ENCODE results near the gene LMAN1L.

The LMAN1L gene

DNA sequence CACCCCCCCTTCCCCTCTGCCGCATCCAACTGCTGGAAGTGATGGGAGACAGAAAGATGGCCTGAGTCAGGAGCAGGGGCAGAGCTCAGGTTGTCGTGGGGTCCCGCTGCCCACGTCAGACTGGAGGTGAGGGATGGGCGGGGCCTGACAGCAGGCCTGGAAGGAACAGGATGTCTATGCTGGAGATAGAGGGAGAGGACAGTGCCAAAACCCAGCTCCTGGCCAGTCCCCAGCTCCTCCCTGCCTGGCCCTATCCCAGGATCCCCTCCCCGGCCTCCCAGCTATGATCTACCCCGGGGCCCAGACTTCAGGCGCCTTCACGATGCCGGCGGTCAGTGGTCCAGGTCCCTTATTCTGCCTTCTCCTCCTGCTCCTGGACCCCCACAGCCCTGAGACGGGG lies at the start of gene LMAN1L:
TSS of gene LMAN1L (plus strand) at position 303 of the 400 bp plus-strand sequence. CDS start at position 323, 20 bp downstream.
- no peak for DNase-seq

DNA sequence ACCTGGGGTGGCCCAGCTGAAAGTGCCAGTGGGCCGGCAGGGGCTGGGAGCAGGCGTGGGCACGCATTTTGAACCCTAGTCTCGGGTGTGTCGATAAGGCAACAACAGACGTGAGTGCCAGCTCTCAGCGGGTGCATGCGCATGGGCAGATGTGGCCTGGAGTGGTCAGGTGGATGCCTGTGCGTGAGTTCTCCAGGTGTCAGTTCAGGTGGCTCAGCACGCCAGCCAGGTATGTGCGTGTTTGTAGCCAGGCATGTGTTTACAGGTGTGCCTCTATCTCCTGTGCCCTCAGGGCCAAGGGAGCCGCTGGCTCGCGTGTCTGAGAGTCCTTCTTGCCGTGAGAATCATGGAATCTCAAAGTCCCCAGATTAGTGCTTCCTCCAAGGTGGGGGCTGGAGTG lies 49.2 kb upstream of the LMAN1L start:
- no peak for DNase-seq

DNA sequence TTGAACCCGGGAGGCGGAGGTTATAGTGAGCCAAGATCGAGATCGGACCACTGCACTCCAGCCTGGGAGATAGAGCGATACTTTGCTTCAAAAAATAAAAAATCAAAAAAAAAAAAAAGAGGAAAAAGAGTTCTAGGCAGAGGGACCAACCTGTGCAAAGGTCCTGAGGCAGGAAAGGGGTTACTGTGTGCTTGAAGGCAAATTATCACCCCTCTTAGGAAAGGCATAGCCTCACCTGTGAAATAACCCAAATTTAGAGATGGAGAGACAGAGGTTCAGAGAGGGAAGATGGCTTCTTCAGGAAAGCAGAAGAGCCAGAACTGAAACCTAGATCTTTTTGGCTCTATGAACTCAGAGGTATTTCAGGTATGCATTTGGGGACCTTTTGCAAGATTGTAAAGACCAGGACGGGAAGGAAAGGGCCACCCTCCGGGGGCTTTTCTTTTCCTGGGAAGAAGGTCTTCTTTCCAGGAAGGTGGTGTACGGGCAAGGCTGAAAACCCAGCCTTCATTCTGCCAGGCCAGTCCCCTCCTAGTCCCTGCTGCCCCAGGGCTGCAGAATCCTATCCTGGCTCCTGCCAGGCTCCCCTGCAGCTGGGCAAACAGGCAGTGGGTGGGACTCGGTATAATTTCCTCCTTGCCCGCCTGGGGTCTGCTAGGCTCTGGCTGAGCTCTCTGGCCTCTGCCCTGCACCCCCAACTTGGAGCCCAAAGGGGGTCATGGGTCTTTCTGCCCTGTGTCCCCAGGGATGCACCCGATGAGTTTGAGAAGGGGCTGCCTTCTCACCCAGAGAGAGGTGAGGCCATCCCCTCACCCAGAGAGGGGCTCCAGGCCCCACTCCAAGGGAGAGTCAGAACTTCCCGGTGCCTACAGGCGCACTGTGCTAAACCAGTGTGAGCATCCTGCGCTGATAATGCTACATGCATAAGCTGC lies 45.2 kb upstream of the LMAN1L start:
- no peak for DNase-seq

DNA sequence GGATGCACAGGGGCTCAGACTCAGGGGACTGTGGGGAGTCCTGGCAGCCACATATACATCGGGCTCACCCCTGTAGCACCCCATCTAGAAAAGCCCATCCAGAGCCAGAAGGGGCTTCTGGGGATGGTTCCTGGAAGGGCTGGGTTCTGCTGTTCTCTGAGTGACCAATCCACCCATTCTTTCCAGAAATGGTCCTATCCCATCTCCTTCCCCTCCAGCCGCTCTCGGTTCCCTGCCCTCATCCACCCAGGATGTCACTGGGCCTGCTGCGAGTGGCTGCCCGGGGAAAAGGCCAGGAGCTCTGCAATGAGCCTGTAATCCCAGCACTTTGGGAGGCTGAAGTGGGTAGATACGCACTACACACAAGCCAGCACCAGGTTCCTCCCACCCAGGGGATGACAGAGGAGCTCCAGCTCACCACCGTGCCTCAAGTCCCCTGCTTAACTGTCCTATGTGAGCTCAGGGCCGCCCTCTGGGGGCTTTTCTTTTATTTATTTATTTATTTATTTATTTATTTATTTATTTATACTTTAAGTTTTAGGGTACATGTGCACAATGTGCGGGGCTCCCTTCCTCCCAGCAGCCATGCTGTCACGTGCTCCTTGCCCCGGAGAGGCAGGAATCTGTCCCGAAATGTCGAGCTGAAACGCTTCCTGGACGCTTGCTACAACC lies 44.4 kb upstream of the LMAN1L start:
- DNase-seq: no peak

DNA sequence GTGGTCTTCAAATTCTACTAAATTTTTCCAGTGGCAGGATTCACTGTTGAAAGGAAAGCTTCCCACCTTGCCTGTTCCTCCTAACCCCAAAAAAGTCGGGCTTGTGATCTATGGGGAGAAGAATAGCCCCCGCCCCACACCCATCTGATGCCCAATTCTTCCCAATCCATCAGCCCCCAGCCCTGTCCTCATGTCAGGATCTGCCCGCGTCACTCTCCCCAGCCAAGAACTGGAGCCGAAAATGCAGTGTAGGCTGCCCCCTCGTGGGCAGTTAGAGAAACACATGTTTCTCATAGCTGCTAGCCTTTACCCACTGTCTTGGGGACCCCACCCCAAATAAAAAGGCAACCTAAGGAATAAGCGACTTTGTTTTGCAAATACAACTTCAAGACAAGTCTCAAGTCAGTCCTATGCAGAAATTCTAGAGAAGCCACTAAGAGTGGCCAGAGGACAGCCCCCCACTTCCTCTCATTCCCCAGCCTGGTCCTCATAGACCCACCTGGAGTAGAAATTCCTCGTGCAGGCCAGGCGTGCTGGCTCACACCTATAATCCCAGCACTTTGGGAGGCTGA lies 43.8 kb upstream of the LMAN1L start:
- peak; percentile 33 for DNase-seq

DNA sequence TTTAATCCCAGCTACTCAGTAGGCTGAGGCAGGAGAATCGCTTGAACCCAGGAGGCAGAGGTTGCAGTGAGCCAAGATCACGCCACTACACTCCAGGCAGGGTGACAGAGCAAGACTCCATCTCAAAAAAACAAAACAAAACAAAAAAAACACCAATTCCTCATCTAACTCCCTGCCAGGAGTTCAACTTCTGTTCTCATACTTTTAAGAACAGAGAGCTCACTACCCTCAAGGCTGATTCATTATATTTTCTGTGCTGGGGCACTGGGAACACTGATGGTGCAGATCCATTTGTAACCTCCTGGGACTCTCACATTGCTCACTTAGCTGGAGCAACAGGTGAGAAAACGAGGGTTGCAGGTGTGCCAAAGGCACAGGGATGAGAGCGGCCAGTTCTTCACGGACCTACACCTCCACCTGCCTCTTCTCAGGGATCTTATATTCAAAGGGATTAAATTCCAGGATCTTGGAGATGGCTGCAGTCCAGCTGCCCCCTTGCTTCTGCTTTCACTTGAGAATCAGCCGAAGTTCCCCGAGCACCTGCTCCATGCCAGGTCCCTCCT lies 43.1 kb upstream of the LMAN1L start:
- DNase-seq: no peak

DNA sequence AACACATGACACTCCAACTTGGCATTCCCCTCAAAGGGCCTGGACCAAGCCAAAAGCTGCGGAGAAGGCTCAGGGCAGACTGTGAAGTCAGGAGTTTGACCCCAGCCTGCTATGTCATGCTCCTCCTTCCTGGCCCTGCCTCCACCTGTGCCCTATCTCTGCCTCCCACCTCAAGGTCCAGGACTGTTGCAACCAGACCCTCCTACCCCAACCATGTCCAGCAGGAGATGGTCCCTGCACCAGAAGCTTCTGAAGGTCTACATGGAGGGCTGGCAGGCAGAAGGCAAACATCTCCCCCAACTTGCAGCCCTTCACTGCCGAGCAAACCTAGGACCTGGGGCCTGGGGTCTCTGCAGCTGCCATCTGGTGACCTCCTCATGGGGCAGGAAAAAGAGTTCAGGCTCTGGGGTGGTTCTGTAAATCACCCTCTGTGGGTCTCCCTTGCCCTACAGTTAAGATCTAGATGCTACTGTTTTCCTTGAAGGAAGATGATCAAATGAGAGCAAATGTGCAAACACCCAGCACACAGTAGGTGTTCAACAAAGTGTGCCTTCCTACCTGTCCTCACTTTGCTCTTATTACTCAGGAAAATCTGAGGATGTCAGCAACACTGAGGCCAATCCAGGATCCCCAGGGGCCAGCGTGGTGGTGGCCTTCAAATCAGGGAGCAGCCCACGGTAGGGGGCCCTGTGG lies 42.3 kb upstream of the LMAN1L start:
- DNase-seq: no peak

DNA sequence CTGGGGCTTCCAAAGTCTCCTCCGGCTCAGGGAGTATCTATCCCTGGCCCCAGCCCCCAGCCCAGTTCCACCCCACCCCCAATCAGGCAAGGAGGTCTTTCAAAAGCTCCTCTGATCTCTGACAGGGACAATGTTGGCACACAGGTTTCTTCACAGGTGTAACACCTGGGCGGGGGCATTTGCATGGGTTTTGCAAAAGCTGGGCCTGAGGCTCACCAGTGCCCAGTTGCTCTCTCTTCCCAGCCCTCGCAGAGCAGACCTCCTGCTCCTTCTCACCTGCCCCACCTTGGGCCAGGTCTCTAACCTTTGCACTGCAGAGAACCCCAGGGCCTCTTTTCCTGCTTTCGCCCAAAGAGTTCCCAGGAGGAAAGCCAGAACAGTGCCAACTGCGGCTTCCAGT lies 39.3 kb upstream of the LMAN1L start:
- no peak for DNase-seq

DNA sequence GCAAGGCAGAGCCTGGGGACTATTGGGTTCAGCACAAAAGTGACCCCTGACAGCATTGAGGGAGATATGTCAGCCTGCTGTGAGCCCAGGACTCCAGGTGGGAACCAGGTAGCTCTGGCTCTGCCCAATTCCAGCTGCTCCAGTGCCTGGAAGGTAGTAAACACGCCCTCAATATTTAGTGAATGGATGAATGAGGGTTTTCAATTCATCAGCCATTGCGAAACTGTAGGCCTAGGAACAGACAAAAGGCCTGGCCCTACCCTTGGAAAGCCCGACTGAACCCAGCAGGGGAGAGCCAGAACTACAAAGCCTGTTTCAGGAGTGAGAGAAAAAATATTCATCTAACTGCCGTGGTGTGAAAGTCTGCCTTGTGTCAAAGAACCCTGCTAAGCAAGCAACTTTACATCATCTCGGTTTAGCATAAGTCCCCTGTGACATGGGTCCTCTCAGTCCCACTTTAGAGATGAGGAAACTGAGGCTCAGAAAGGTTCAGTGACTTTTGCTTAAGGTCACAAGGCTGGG lies 38.8 kb upstream of the LMAN1L start:
- peak; percentile 34 for DNase-seq

DNA sequence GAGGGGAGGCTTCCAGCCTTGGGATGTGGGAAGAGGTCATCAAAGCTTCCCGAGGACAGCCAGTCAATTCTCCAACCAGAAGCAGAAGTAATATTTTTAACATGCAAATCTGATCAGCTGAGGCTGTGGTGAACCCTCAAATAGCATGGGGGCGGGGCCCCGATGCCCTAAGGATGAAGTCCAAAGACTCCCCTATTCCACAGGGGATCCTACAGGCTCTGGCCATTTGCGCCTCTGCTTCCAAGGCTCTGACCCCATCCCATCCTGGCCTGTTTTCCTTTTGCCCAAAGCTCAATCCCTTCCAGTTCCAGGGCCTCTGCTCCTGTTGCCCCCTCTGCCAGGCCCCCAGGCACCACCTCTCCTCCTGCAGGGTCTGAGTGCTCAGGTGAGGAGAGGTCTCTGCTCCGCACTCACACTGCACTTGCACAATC lies 37.5 kb upstream of the LMAN1L start:
- DNase-seq: no peak

DNA sequence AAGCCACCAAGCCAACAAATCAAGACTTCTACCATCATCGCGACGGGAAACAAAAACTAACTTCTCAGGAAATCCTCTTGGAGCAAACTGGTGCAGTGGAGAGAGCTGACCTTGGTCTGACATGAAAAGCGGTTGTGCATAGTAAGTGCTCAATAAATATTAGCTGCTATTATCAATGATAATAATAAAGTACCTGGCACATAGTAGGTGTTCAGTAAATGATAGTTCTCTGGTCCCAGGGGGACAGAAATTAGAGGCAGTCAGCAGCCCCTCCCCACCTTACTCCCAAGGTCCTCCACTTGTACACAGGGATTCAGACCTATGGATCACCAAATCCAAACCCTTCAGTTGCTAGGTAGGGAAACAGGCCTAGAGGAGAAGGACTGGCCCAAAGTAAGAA lies 36.7 kb upstream of the LMAN1L start:
- no peak for DNase-seq

DNA sequence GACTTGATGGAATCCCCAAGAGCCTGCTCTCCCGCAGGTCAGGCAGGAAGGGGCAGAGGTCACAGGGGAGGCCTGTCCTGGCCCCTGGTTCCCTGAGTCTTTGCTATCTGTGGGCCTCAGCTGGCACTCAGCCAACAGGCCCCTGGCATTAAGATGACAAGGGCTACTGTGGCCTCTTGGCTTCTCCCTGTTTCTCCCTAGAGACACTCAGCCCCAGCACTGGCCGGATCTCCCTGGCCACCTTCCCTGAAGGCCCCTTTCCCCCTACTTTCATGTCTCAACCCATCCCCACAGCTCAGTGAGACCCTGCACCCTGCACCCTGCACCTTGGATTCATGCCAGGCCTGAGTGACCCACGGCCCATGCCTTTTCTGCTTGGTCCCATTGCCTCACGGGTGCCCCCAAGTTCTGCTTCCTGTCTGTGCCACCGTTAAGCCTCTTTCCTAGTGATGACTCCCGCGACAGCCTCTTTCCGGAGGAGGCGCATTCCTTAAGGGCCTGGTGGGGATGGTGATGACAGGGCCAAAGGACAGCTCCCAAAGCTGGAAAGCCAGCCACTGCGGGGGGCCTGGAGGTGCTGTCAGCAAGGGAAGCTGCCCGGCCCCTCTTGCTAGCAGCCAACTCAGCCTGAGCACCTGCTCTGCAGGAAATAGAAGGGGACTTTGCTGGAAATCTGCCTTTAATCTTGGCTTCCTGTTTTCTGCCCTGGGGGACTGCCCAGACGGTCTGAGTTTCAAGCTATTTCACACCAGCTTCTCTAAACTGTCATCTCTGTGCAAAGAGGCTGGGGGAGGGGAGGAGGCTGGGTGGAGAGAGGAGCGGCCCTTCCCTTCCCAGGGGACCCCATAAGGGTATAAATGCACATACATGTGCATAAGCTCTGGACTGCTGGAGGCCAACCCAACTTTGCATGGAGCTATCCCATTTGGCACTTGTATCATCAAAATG lies 35.5 kb upstream of the LMAN1L start:
- DNase-seq: no peak

DNA sequence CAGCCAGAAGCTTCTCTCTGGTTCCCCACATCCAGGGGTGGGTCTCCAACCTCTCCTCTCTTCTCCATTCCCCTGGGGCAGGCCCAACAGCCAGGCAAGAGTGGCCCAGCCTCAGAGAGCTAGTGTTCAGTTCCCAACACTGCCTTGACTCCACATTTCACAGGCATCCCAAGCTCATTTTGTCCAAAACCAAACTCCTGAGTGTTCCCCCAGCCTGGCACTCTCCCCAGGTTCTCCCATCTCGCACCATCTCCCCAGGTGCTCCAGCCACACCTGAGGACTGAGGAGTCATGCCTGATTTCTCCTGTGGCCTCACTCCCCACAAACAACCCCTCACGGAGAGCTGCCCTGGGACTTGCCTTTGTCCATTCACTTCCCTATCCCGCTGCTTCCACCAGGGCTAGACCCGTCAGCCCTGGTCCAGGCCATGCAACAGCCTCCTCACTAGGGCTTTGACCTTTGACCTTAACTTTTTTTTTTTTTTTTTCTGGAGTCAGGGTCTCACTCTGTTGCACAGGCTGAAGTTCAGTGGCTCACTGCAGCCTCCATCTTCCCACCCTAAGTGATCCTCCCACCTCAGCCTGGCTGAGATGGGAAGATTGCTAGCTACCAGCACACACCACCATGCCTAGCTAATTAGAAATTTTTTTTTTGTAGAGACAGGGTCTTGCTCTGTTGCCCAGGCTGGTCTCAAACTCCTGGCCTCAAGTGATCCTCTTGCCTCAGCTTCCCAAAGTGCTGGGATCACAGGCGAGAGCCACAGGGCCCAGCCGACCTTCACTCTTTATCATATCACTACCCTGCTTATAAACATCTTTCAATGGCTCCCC lies 34.7 kb upstream of the LMAN1L start:
- DNase-seq: no peak

DNA sequence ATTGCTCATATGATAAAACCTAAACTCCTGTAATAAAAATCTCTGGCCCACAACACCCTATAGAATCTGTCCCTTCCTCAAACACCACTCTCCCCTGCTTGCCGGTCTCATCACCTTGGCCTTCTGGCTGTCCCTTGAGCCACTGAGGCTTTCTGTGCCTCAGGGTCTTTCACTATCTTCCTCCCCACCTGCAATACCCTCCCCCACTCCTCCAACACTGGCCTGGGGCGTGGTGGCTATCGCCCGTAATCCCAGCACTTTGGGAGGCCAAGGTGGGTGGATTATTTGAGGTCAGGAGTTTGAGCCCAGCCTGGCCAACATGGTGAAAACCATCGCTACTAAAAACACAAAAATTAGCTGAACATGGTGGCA lies 34.0 kb upstream of the LMAN1L start:
- no peak for DNase-seq

DNA sequence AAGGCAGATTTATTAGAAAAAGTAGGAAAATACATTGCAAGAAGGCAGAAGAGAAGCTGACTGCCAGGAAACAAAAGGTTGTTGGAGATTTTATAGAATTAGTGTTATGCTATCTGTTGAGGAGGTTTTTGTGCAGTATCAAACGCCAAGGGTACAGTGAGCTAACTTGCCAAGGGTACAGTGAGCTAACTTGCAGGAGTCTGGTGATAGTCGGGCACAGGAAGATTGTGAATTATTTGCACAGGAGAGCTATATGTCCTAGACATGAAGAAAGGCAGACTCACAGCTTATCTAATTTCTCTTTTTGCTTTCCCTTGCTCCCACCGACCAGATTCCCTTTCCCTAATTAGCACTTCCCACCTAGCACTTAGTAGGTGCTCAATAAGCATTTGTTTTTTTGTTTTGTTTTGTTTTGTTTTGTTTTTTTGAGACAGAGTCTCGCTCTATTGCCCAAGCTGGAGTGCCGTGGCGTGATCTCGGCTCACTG lies 33.4 kb upstream of the LMAN1L start:
- DNase-seq: no peak

DNA sequence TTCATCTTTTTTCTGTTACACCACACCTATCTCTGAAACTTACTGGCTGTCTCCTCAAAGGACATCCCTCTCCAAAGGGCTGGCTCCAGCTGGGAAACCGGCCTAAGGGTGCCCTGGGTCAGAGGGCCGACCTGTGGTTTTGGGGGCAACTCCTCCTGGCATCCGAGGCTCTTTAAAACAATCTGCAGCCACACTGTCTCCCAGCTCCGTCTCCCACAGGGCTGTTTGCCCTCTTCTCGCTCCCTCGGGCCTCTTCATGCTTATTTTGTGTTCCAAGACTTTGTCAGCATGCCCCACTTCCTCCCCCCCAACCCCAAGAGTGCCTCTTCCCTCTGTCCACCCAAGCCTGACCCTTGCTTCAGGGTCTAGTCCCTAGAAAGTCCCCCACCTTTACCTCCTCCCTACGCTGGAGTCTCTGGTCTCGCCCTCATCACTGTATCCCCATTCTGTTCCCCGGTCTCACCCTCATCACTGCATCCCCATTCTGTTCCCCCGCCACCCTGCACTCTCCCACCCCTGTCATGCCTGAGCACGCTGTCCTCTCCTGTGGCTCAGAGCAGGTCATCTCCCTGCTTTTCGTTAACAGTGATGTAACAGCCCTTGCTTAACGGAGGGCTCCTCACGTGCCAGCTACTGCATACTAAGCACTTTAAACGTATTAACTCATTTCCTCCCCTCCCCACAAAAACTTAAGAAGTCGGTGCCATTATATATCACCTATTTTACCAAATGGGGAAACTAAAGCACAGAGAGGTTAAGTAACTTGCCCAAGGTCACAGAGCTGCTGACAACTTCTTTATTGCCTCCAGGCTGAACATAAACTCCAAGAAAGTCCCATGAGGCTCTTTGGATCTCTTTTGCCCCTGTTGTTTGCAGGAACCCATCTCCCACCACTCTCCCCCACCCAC lies 31.9 kb upstream of the LMAN1L start:
- no peak for DNase-seq

DNA sequence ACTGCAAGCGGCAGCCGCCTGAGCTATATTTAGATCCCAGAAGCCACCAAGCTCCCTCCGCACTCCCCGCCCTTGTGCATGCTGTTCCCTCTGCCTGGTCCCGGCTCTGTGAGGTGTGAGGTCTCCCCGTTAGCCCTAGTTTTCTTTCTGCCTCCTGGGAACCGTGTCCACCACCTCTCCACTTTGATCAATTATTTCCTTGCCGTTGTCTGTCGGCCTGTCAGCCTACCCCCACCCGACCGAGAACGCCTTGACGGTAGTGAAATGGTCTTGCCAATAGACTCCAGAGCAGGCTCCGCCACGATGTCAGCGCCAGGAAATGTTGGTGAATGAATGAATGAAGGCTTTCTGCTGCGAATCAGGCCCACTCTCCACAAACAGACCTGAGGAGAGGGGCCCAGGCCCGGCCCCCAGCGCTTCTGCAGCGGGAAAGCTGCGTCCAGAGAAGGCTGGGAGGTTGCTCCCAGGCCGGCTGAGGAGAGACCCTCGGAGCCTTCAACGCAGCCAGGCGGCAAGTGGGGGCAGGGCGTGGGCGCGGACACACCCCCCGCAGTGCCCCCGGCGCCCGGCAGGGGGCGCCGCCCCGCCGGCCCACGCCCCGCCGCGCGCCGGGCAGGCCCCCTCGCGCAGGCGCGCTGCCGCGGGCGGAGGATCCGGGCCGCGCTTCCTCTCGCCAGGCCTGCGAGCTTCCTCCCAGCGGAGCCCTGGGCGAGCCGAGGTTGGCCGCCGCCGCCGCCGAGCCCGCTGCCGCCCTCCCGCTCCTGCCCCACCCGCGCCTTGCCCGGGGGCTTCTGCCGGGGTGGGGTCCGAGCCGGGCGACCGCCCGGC lies 31.0 kb upstream of the LMAN1L start, which contains the start of gene CSK:
TSS of gene CSK (plus strand) at position 650 of the 828 bp plus-strand sequence. CDS start 16,218 bp downstream, outside the sequence.
- peak; percentile 46 for DNase-seq

Data from COR-L47 (cell line).